Suprapubic skin (tissue), 4 donors: ENCODE data around the gene C18orf63.

Source experiments
- CTCF ChIP-seq, 2 donors: fragments of 200-600 bp in 1 of 2; fragments of 450-650 bp in 1 of 2; sonication (generic) in 1 of 2; IDR thresholded peaks; one replicate each; pipeline ENCODE4 v1.5.1; 2016 to 2019; ENCODE audit warnings: antibody characterized with exemption in 2 of 2, mild to moderate bottlenecking in 1 of 2, moderate library complexity in 1 of 2
- EP300 ChIP-seq: sonication (generic); formaldehyde crosslinking; IDR thresholded peaks from one replicate; pipeline ENCODE4 v1.6.1; 2017; ENCODE audit warnings: antibody characterized with exemption
- POLR2A ChIP-seq, 2 donors: fragments of 450-650 bp; IDR thresholded peaks; one replicate each; pipeline ENCODE4 v1.6.1; 2017; ENCODE audit warnings: antibody characterized with exemption in 2 of 2, mild to moderate bottlenecking in 2 of 2, moderate library complexity in 2 of 2
- POLR2AphosphoS5 ChIP-seq, 3 donors: sonication (generic); formaldehyde crosslinking; IDR thresholded peaks; one replicate each; pipeline ENCODE4 v1.6.1; 2017; ENCODE audit warnings: antibody characterized with exemption in 3 of 3

GRCh38 chr18:74278058-74278457 is 37.6 kb upstream of the C18orf63 start:
- TF ChIP-seq CTCF (IDR thresholded peaks at IDR 0.05), result no peak
- no peak for TF ChIP-seq POLR2A (IDR thresholded peaks at IDR 0.05)
- no peak for TF ChIP-seq POLR2AphosphoS5 (IDR thresholded peaks at IDR 0.05)
- no peak for TF ChIP-seq EP300
